Esophagus muscularis mucosa (tissue), 4 donors: Measurements from ENCODE around the gene EN1.

Source experiments
- CTCF ChIP-seq, 3 experiments: fragments of 200-600 bp in 2 of 3; fragments of 450-650 bp in 1 of 3; sonication (generic) in 2 of 3; IDR thresholded peaks; one replicate each; pipeline ENCODE4 v1.5.1; 2017 to 2019; ENCODE audit warnings: antibody characterized with exemption in 3 of 3, mild to moderate bottlenecking in 2 of 3, moderate library complexity in 1 of 3
- EP300 ChIP-seq: sonication (generic); formaldehyde crosslinking; IDR thresholded peaks from one replicate; pipeline ENCODE4 v1.6.1; 2017; ENCODE audit warnings: antibody characterized with exemption
- POLR2AphosphoS5 ChIP-seq, 2 donors: sonication (generic); formaldehyde crosslinking; IDR thresholded peaks; one replicate each; pipeline ENCODE4 v1.6.1; 2017; ENCODE audit warnings: antibody characterized with exemption in 2 of 2

GRCh38 chr2:118857677-118858484, 10.4 kb upstream of the EN1 start:
- no peak for TF ChIP-seq CTCF (IDR thresholded peaks at IDR 0.05)
- TF ChIP-seq EP300 = no peak
- TF ChIP-seq POLR2AphosphoS5 (IDR thresholded peaks at IDR 0.05) = no peak
